ENCODE measurements around the gene CDRT4. TPM values are rescaled to one million over a fixed set of nuclear protein-coding genes. Genes with fewer than 3 reads are reported as not detected.

CDRT4 gene
- total RNA-seq, 1 donor from 2014 or later = 1.4 TPM

DNA sequence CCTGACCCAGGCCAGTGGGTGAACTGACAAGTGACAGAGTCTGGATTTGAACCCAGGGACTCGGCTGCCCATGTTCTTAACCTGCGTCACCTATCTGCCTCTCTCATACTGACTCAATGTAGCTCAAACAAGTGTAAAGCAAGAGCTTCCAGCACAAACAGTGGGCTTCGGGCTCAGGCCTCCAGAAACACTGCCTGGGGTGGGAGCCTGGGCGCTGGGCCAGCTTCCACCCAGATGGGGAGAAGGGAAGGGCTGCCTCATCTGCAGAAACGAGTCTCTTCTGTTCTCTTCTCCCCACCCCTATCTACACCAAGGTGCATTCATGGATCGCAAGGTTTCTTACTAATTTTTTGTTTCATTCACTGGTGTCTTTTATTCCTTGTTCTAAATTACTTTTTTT is 1.3 kb downstream of the CDRT4 start:
- TF ChIP-seq, protein P1, sequence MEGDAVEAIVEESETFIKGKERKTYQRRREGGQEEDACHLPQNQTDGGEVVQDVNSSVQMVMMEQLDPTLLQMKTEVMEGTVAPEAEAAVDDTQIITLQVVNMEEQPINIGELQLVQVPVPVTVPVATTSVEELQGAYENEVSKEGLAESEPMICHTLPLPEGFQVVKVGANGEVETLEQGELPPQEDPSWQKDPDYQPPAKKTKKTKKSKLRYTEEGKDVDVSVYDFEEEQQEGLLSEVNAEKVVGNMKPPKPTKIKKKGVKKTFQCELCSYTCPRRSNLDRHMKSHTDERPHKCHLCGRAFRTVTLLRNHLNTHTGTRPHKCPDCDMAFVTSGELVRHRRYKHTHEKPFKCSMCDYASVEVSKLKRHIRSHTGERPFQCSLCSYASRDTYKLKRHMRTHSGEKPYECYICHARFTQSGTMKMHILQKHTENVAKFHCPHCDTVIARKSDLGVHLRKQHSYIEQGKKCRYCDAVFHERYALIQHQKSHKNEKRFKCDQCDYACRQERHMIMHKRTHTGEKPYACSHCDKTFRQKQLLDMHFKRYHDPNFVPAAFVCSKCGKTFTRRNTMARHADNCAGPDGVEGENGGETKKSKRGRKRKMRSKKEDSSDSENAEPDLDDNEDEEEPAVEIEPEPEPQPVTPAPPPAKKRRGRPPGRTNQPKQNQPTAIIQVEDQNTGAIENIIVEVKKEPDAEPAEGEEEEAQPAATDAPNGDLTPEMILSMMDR (IDR thresholded peaks at IDR 0.05; ENCODE audit: borderline replicate concordance) = no peak
- DNase-seq = no peak
- no peaks in the 10 kb centered on the region for H3K9me3 ChIP-seq (replicated peaks)
- no peaks in the 10 kb centered on the region for H3K27me3 ChIP-seq (ENCODE audit: low read depth)
- no peaks in the 10 kb centered on the region for H3K36me3 ChIP-seq
- H3K4me3 ChIP-seq = no peak overlapping the region
- H3K27ac ChIP-seq (replicated peaks) = no peak overlapping the region
- H3K4me1 ChIP-seq = peaks cover 43% of the 10 kb centered on the region
- intact Hi-C loops (cut with micrococcal nuclease) = no loop called here

DNA sequence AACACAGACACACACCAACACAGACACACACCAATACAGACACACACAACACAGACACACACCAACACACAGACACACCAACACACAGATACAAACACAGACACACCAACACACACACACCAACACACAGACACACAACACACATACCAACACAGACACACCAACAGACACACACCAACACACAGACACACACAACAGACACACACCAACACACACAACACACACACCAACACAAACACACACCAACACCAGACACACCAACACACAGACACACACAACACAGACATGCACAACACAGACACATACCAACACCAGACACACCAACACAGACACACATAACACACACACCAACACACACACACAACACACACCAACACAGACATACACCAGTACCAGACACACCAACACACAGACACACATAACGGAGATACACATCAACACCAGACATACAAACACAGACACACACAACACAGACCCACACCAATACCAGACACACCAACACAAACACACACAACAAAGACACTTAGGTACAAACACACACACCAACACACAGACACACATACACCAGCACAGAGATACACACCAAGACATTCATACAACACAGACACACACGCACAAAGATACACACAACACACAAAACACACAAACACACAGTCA is 2.2 kb downstream of the CDRT4 start:
- H3K4me1 ChIP-seq = peaks cover 43% of the 10 kb centered on the region
- intact Hi-C loops (cut with micrococcal nuclease) = no loop called here
- no peaks in the 10 kb centered on the region for H3K27me3 ChIP-seq (ENCODE audit: low read depth)
- no peaks in the 10 kb centered on the region for H3K36me3 ChIP-seq
- H3K27ac ChIP-seq (replicated peaks) = no peak overlapping the region
- H3K4me3 ChIP-seq = no peak overlapping the region
- TF ChIP-seq, protein P1 (IDR thresholded peaks at IDR 0.05; ENCODE audit: borderline replicate concordance) = no peak
- DNase-seq = no peak
- no peaks in the 10 kb centered on the region for H3K9me3 ChIP-seq (replicated peaks)

DNA sequence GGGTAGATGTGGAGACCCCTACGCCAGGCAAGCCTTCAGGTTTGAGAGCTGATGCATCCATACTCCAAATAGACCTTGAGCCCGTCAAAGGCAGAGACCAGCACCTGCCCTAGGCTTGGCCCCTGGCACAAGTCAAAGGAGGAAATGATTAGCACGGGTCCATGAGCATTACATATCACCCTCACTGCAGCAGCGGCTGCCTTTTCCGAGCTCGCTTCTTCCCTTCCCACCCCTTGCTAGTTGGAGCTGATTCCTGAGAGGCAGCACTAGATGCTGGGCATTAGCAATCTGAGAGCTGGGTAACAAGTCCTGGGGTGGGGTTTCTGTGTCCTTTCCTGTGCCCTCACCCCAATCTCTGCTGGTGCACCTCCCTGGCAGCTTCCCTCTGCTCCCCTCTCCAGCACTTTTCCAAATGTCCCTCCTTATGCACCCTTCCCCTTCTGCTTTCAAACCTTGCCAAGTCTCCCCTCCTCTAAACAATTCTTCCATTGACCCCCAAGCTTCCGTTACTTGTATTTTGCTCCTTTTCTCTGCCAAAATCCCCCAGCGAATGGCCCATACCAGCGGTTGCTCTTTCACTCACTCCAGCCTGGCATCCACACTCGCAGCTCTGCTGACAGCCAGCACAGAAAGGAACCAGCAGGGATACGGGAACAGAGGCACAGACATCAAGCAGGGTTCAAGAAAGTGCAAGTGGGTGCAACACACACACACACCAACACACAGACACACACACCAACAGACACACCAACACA is 3.0 kb downstream of the CDRT4 start:
- Histone ChIP-seq H3K36me3 (no peaks in the 10 kb centered on the region), H3K27me3 (ENCODE audit: low read depth) (no peaks in the 10 kb centered on the region), H3K27ac (replicated peaks) (peak overlapping the region; percentile 78), H3K4me1 (peaks cover 39% of the 10 kb centered on the region), H3K9me3 (replicated peaks) (no peaks in the 10 kb centered on the region), H3K4me3 (no peak overlapping the region)
- TF ChIP-seq, protein P1 (IDR thresholded peaks at IDR 0.05; ENCODE audit: borderline replicate concordance) = no peak
- intact Hi-C loops (cut with micrococcal nuclease) = no loop called here
- no peak for DNase-seq

DNA sequence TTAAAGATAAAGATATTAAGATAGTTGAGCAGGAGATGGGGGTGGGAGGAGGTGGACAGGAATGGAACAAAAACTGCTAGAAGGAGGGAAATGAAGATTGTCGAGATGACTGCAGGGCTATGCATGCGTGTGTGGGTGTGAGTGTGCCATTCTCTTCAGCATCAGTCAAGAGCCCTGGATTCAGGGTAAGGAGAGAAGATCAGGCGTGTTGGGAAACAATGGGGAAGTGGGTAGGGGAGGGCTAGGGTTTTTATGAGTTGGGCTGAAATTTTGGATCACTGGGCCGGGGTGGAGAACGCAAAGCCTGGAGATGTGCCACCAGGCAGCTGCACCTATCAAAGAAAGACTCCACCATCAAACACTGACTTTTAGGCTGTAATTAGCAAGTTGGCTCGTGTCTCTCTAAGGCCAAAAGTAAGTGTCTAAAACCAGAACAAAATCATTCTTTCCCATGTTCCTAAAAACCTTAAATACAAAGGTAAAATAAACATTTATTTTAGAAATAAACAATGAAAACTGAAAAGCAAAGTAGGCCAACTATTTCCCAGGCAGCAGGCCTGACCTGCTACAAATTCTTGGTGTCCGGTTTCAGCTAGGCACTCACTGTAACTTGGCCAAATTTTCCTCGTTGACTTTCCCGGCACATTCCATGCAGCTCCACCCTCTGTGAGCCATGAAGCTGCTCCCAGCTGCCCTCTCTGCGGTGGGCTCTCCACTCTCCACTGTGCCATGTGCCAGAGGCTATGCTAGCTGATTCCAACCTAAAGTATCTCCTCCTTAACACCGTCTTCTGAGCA is 4.2 kb downstream of the CDRT4 start:
- DNase-seq = peak; percentile 33
- Histone ChIP-seq H3K4me3 (no peak overlapping the region), H3K36me3 (no peaks in the 10 kb centered on the region), H3K27ac (replicated peaks) (peak overlapping the region; percentile 78), H3K27me3 (ENCODE audit: low read depth) (no peaks in the 10 kb centered on the region), H3K9me3 (replicated peaks) (no peaks in the 10 kb centered on the region), H3K4me1 (peaks cover 39% of the 10 kb centered on the region)
- intact Hi-C loops (cut with micrococcal nuclease) = no loop called here
- TF ChIP-seq, protein P1 (IDR thresholded peaks at IDR 0.05; ENCODE audit: borderline replicate concordance) = no peak

DNA sequence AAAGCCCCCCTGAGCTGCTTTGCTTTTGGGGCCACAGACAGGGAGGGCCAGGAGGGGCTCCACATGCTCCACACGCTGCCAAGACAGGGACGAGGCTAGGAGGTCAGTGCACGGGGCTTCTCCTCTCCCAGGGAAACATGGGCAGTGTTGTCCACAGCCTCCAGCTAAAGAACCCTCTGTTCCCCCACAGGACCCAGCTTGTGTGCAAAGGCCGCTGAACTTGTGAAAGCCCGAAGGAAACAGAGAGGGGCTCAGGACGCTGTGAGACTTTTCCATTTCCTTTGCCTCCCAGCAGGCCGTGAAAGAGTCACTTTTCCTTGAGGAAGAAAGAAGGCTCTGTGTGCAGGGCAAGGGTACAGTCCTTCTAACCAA is 9.7 kb downstream of the CDRT4 start:
- no peaks in the 10 kb centered on the region for H3K36me3 ChIP-seq
- H3K4me1 ChIP-seq = peaks cover 36% of the 10 kb centered on the region
- H3K27ac ChIP-seq (replicated peaks) = peak overlapping the region; percentile 84
- H3K4me3 ChIP-seq = peak overlapping the region; percentile 35
- intact Hi-C loops (cut with micrococcal nuclease) = no loop called here
- H3K27me3 ChIP-seq (ENCODE audit: low read depth) = no peaks in the 10 kb centered on the region
- peak; percentile 35 for DNase-seq
- TF ChIP-seq, protein P1 (IDR thresholded peaks at IDR 0.05; ENCODE audit: borderline replicate concordance) = no peak
- peaks cover 10% of the 10 kb centered on the region for H3K9me3 ChIP-seq (replicated peaks)
